Smooth muscle cell (in vitro differentiated cells): ENCODE measurements around the gene KIR3DL2. TPM values are rescaled to one million over a fixed set of nuclear protein-coding genes. Genes with fewer than 3 reads are reported as not detected.

ENCODE experiments used
- DNase-seq: peaks from one replicate; lab custom pipeline; 2025; ENCODE audit not compliant: unreplicated experiment; lab: John Stamatoyannopoulos, UW
- H2AFZ ChIP-seq: fragments of 200-600 bp; sonication (generic); 2 replicates; pipeline ENCODE4 v1.6.0; 2016; ENCODE audit warnings: antibody characterized with exemption, low read depth, mild to moderate bottlenecking
- H3F3A ChIP-seq: fragments of 200-600 bp; sonication (generic); 2 replicates; pipeline ENCODE4 v1.6.0; 2017; ENCODE audit warnings: antibody characterized with exemption, low read depth
- H3K27ac ChIP-seq: fragments of 200-600 bp; sonication (generic); 2 replicates; pipeline ENCODE4 v1.5.1; 2016; ENCODE audit warnings: low read depth, mild to moderate bottlenecking
- H3K27me3 ChIP-seq: fragments of 200-600 bp; sonication (generic); 2 replicates; pipeline ENCODE4 v1.6.1; 2016; ENCODE audit warnings: low read depth, mild to moderate bottlenecking
- H3K36me3 ChIP-seq: fragments of 200-600 bp; sonication (generic); 2 replicates; pipeline ENCODE4 v1.5.1; 2016; ENCODE audit warnings: low read depth
- H3K4me1 ChIP-seq: fragments of 200-600 bp; sonication (generic); 2 replicates; pipeline ENCODE4 v1.5.1; 2016; ENCODE audit warnings: low read depth
- H3K4me2 ChIP-seq: fragments of 200-600 bp; sonication (generic); 2 replicates; pipeline ENCODE4 v1.6.0; 2016; ENCODE audit warnings: mild to moderate bottlenecking
- H3K4me3 ChIP-seq: fragments of 200-600 bp; sonication (generic); 2 replicates; pipeline ENCODE4 v1.5.1; 2016; ENCODE audit warnings: mild to moderate bottlenecking
- H3K79me2 ChIP-seq: fragments of 200-600 bp; sonication (generic); 2 replicates; pipeline ENCODE4 v1.6.0; 2016; ENCODE audit warnings: low read depth, mild to moderate bottlenecking
- H3K9ac ChIP-seq: fragments of 200-600 bp; sonication (generic); 2 replicates; pipeline ENCODE4 v1.6.0; 2016; ENCODE audit warnings: low read depth
- H3K9me3 ChIP-seq: fragments of 200-600 bp; sonication (generic); replicated peaks from 2 replicates; pipeline ENCODE4 v1.5.1; 2016; ENCODE audit warnings: low read depth
- H4K20me1 ChIP-seq: fragments of 200-600 bp; sonication (generic); 2 replicates; pipeline ENCODE4 v1.6.0; 2016; ENCODE audit warnings: low read depth
- CTCF ChIP-seq: fragments of 200-600 bp; sonication (generic); IDR thresholded peaks from 2 replicates; pipeline ENCODE4 v1.5.1; 2017; ENCODE audit warnings: borderline replicate concordance, mild to moderate bottlenecking, antibody characterized with exemption; ENCODE audit not compliant: insufficient read depth, poor library complexity, severe bottlenecking
- WGBS: methylation state at CpG from one replicate; pipeline ENCODE4 v1.1.7; 2016; ENCODE audit warnings: low lambda C conversion rate; 5-methylcytosine and 5-hydroxymethylcytosine counted together
- polyA plus RNA-seq: library from polyadenylated mRNA; unstranded; fragments of >200 nt; fragmentation: Nextera tagmentation; extraction: Ambion mirVana; gene quantifications from 2 replicates; pipeline ENCODE4 v1.2.1, GENCODE V29; 2016
- total RNA-seq: library from RNA; depleted of rRNA; stranded (reverse); fragments of >200 nt; gene quantifications from 2 replicates; pipeline ENCODE4 v1.2.3, GENCODE V29; 2014

The KIR3DL2 gene
- total and polyA plus RNA-seq, 2 experiments from 2014 or later, result not detected

GRCh38 chr19:54871696-54872095, 21.5 kb downstream of the KIR3DL2 start:
- Histone ChIP-seq H3F3A (no peaks in the 10 kb centered on the region), H3K4me2 (no peak overlapping the region), H3K36me3 (no peaks in the 10 kb centered on the region), H2AFZ (no peak overlapping the region), H3K4me3 (no peak overlapping the region), H3K27me3 (no peaks in the 10 kb centered on the region), H3K79me2 (no peaks in the 10 kb centered on the region), H3K4me1 (no peaks in the 10 kb centered on the region), H4K20me1 (no peaks in the 10 kb centered on the region), H3K9me3 (no peaks in the 10 kb centered on the region), H3K27ac (no peak overlapping the region), H3K9ac (no peak overlapping the region)
- no peak for DNase-seq
- TF ChIP-seq CTCF, result no peak
- 86% methylated on average over 3 of the region's 3 CpGs for WGBS

GRCh38 chr19:54873990-54874389, 23.7 kb downstream of the KIR3DL2 start, which contains the start of gene FCAR:
Gene FCAR, plus strand, starts transcription at chr19:54874235. Its CDS starts 55 bp downstream, at chr19:54874290.
- Histone ChIP-seq H3K4me2 (no peak within 1 kb of the TSS), H3K27me3 (no peaks in the 10 kb centered on the region), H3K9me3 (no peaks in the 10 kb centered on the region), H3K36me3 (no peaks in the 10 kb centered on the region), H2AFZ (no peak within 1 kb of the TSS), H3K79me2 (no peaks in the 10 kb centered on the region), H3K4me1 (no peaks in the 10 kb centered on the region), H3K9ac (no peak within 1 kb of the TSS), H4K20me1 (no peaks in the 10 kb centered on the region), H3F3A (no peaks in the 10 kb centered on the region), H3K4me3 (no peak within 1 kb of the TSS), H3K27ac (no peak within 1 kb of the TSS)
- 81% methylated on average over 8 of the region's 8 CpGs for WGBS
- no peak for DNase-seq
- no peak for TF ChIP-seq CTCF

- H3K36me3 ChIP-seq, result no peaks in the 10 kb centered on the region
- H3K27ac ChIP-seq, result no peak overlapping the region
- H3K79me2 ChIP-seq, result no peaks in the 10 kb centered on the region
- H3K4me2 ChIP-seq, result no peak overlapping the region
- H3K4me3 ChIP-seq, result no peak overlapping the region
- 81% methylated on average over 2 of the region's 2 CpGs for WGBS
- no peaks in the 10 kb centered on the region for H3K9me3 ChIP-seq
- no peaks in the 10 kb centered on the region for H3K27me3 ChIP-seq
- no peaks in the 10 kb centered on the region for H3K4me1 ChIP-seq
- no peak overlapping the region for H2AFZ ChIP-seq
- no peak overlapping the region for H3K9ac ChIP-seq
- no peaks in the 10 kb centered on the region for H4K20me1 ChIP-seq
- no peak for DNase-seq
- H3F3A ChIP-seq, result no peaks in the 10 kb centered on the region
- TF ChIP-seq CTCF, result no peak
Measured at GRCh38 chr19:54875506-54875905, 25.3 kb downstream of the KIR3DL2 start.

- Histone ChIP-seq H3K9ac (no peak overlapping the region), H3K4me3 (no peak overlapping the region), H3K27ac (no peak overlapping the region), H2AFZ (no peak overlapping the region), H3K4me2 (no peak overlapping the region), H4K20me1 (no peaks in the 10 kb centered on the region), H3K79me2 (no peaks in the 10 kb centered on the region), H3K36me3 (no peaks in the 10 kb centered on the region), H3K4me1 (no peaks in the 10 kb centered on the region), H3K9me3 (no peaks in the 10 kb centered on the region), H3K27me3 (no peaks in the 10 kb centered on the region), H3F3A (no peaks in the 10 kb centered on the region)
- no peak for TF ChIP-seq CTCF
- WGBS, result 64% methylated on average over 3 of the region's 3 CpGs
- DNase-seq, result no peak
Measured at GRCh38 chr19:54877471-54877870, 27.2 kb downstream of the KIR3DL2 start.
